Activated T-helper 2 cell treated with anti-CD3 and anti-CD28 coated beads, Interferon-gamma antibody, Interleukin-2, Interleukin-4, amounts not matched to agents 10 μg/mL and 5 μg/mL and 100 μg/mL, durations not matched to agents 14 hours and 24 hours and 36 hours (primary cell): ENCODE results near the gene ZBTB1. TPM values are rescaled to one million over a fixed set of nuclear protein-coding genes. Genes with fewer than 3 reads are reported as not detected.

Source experiments
- DNase-seq: peaks from one replicate; pipeline ENCODE4 v3.0.0; 2021; ENCODE audit warnings: low spot score
- H3K27ac Mint-ChIP-seq: one replicate; pipeline ENCODE4 v1.8.0; 2021; ENCODE audit warnings: mixed read lengths
- H3K27me3 Mint-ChIP-seq: one replicate; pipeline ENCODE4 v1.8.0; 2021; ENCODE audit warnings: low read depth, mixed read lengths
- H3K36me3 Mint-ChIP-seq: one replicate; pipeline ENCODE4 v1.8.0; 2021; ENCODE audit warnings: low read depth, mixed read lengths
- H3K4me1 Mint-ChIP-seq: one replicate; pipeline ENCODE4 v1.8.0; 2021; ENCODE audit warnings: low read depth, mixed read lengths
- H3K4me3 Mint-ChIP-seq: one replicate; pipeline ENCODE4 v1.8.0; 2021; ENCODE audit warnings: low read depth, mild to moderate bottlenecking, moderate library complexity, mixed read lengths
- H3K9me3 Mint-ChIP-seq: one replicate; pipeline ENCODE4 v1.8.0; 2021; ENCODE audit warnings: mixed read lengths
- intact Hi-C: fragments of 100-400 bp; cut with micrococcal nuclease; formaldehyde crosslinking; loops from one replicate; pipeline ENCODE4 v1.15.1; 2023
- total RNA-seq: library from RNA; stranded (reverse); gene quantifications from 2 replicates; pipeline ENCODE4 v1.2.3, GENCODE V29; 2022

ZBTB1 gene
- total RNA-seq, 1 donor from 2014 or later: 51.1 TPM

DNA sequence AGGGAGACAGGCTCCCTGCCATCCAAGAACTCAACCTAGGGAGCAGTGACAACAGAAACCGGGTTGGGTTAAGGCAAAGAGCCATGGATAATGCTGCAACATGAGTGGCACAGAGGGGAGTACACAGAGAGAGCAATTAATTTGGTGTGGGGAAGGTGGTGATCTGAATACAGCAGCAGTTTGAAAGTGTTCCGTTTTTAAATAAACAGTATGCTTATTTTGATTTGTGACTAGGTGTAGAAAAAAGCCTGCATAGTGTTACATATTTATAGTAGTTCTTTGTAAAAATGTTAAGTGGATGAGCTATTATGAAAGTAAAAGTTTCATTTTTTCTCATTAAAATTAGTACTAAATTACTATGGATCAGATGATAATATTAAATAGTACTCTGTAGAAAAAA, 30.5 kb upstream of the ZBTB1 start:
- no peaks in the 10 kb centered on the region for H3K9me3 Mint-ChIP-seq
- H3K4me3 Mint-ChIP-seq: no peak overlapping the region
- peaks cover 4% of the 10 kb centered on the region for H3K36me3 Mint-ChIP-seq
- H3K27me3 Mint-ChIP-seq: no peaks in the 10 kb centered on the region
- no peak for DNase-seq
- H3K4me1 Mint-ChIP-seq: peaks cover 13% of the 10 kb centered on the region
- H3K27ac Mint-ChIP-seq: no peak overlapping the region
- intact Hi-C loops: no loop called here

GRCh38 chr14:64474698-64475097, 29.9 kb upstream of the ZBTB1 start:
- H3K4me1 Mint-ChIP-seq: peaks cover 13% of the 10 kb centered on the region
- no peak for DNase-seq
- intact Hi-C loops: no loop called here
- H3K36me3 Mint-ChIP-seq: peaks cover 4% of the 10 kb centered on the region
- no peaks in the 10 kb centered on the region for H3K27me3 Mint-ChIP-seq
- no peak overlapping the region for H3K27ac Mint-ChIP-seq
- H3K9me3 Mint-ChIP-seq: no peaks in the 10 kb centered on the region
- no peak overlapping the region for H3K4me3 Mint-ChIP-seq

GRCh38 chr14:64475585-64476273, 28.8 kb upstream of the ZBTB1 start:
- H3K9me3 Mint-ChIP-seq: no peaks in the 10 kb centered on the region
- peaks cover 4% of the 10 kb centered on the region for H3K36me3 Mint-ChIP-seq
- DNase-seq: no peak
- H3K27me3 Mint-ChIP-seq: no peaks in the 10 kb centered on the region
- no peak overlapping the region for H3K4me3 Mint-ChIP-seq
- H3K4me1 Mint-ChIP-seq: peaks cover 13% of the 10 kb centered on the region
- intact Hi-C loops: no loop called here
- H3K27ac Mint-ChIP-seq: no peak overlapping the region

- Mint-ChIP-seq H3K36me3 (peaks cover 5% of the 10 kb centered on the region), H3K4me3 (no peak overlapping the region), H3K9me3 (no peaks in the 10 kb centered on the region), H3K27ac (no peak overlapping the region), H3K27me3 (no peaks in the 10 kb centered on the region), H3K4me1 (peaks cover 13% of the 10 kb centered on the region)
- no peak for DNase-seq
- intact Hi-C loops: no loop called here
These were observed 28.1 kb upstream of the ZBTB1 start for GRCh38 chr14:64476438-64476837.

DNA sequence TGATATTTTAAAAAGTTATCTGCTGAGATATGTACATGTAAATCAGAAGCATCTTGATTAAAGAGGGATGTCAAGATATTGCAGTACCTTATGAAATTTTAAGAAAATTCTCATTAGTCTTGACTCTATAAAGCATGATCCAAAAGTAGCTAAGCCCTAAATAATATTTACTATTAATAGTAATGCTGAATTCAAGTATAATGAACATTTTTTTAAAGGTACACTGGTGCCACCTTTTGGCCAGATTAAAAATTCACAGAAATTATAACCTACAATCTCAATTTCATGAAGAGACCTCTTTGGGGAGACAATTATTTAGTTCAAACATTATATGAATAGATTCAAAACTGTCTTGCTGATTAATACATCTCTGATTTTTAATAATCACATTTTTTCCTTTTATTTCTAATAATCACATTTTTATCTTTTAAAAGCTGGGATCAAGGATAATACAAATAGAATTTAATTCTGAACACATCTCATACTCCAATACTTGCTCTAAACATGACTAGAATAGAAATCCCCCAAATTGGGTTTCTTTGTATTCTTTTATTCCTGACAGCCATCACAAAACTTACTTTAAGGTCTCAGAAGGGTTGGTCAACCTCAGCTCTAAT, 25.8 kb upstream of the ZBTB1 start:
- H3K9me3 Mint-ChIP-seq: no peaks in the 10 kb centered on the region
- intact Hi-C loops: loop anchor here (1.0 kb wide), 1 partner anchor 134 kb away; no protein-coding TSS in a partner anchor
- H3K27ac Mint-ChIP-seq: no peak overlapping the region
- H3K4me1 Mint-ChIP-seq: peaks cover 14% of the 10 kb centered on the region
- no peak for DNase-seq
- no peaks in the 10 kb centered on the region for H3K27me3 Mint-ChIP-seq
- no peak overlapping the region for H3K4me3 Mint-ChIP-seq
- H3K36me3 Mint-ChIP-seq: peaks cover 11% of the 10 kb centered on the region

DNA sequence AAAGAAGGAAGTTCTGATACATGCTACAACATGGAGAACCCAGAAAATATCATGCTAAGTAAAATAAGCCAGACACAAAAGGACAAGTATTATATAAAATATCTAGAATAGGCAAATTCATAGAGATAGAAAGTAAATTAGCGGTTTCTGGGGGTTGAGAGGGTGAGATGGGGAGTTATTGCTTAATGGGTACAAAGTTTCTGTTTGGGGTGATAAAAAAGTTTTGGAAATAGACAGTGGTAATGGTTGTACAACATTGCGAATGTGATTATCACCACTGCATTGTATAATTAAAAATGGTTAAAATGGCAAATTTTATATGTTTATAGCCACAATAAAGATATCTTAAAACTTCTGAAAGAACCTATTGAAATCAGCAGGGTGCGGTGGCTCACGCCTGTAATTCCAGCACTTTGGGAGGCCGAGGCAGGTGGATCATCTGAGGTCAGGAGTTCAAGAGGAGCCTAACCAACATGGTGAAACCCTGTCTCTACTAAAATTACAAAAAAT, 15.9 kb upstream of the ZBTB1 start:
- Mint-ChIP-seq H3K36me3 (peaks cover 70% of the 10 kb centered on the region), H3K27me3 (no peaks in the 10 kb centered on the region), H3K4me1 (peaks cover 23% of the 10 kb centered on the region), H3K27ac (no peak overlapping the region), H3K4me3 (no peak overlapping the region), H3K9me3 (no peaks in the 10 kb centered on the region)
- intact Hi-C loops: no loop called here
- no peak for DNase-seq

- Mint-ChIP-seq H3K4me3 (no peak overlapping the region), H3K36me3 (peaks cover 70% of the 10 kb centered on the region), H3K27ac (no peak overlapping the region), H3K9me3 (no peaks in the 10 kb centered on the region), H3K4me1 (peaks cover 29% of the 10 kb centered on the region), H3K27me3 (no peaks in the 10 kb centered on the region)
- intact Hi-C loops: no loop called here
- DNase-seq: no peak
These were observed 12.9 kb upstream of the ZBTB1 start for GRCh38 chr14:64491637-64492036.

DNA sequence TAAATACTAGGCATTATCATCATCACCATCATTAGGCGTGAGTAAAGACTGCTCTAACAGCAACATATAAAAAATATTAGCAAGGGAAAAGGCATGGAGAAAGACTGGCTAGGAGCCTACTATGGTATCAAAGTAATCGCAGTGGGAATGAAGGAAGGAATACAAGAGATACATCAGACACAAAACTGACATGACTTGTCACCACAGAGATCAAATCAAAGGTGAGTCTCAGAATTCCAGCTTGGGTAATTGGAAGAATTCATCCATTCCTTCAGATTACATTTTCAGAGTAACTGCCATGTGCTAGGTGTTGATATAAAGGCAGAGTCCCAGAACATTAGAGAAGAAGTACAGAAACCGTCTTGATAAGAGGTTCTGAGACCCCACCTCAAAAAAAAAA, 11.1 kb upstream of the ZBTB1 start:
- H3K36me3 Mint-ChIP-seq: peaks cover 63% of the 10 kb centered on the region
- H3K27ac Mint-ChIP-seq: peak overlapping the region; percentile 2
- intact Hi-C loops: no loop called here
- no peak overlapping the region for H3K4me3 Mint-ChIP-seq
- DNase-seq: no peak
- no peaks in the 10 kb centered on the region for H3K9me3 Mint-ChIP-seq
- H3K27me3 Mint-ChIP-seq: no peaks in the 10 kb centered on the region
- H3K4me1 Mint-ChIP-seq: peaks cover 36% of the 10 kb centered on the region

GRCh38 chr14:64495252-64495651, 9.3 kb upstream of the ZBTB1 start:
- peaks cover 74% of the 10 kb centered on the region for H3K36me3 Mint-ChIP-seq
- intact Hi-C loops: no loop called here
- no peak overlapping the region for H3K4me3 Mint-ChIP-seq
- H3K4me1 Mint-ChIP-seq: peaks cover 49% of the 10 kb centered on the region
- no peaks in the 10 kb centered on the region for H3K27me3 Mint-ChIP-seq
- no peaks in the 10 kb centered on the region for H3K9me3 Mint-ChIP-seq
- DNase-seq: no peak
- no peak overlapping the region for H3K27ac Mint-ChIP-seq

DNA sequence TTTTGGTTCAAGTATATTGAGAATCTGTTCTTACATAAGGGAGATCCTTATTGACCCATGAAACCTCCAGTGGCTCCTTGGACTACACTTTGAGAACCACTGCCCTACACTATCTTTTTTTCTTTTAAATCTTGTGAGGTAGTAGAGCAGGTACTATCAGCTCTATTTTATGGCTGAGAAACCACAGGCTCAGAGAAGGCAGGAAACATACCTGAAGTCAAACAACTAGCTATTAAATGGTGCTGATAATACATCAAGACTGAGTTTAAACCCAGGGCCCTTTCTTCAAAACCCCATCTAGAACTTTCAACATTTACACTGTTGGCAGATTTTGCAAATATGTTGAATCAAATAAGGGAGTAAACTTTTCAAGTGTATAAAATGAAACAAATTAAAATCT, 7.8 kb upstream of the ZBTB1 start:
- Mint-ChIP-seq H3K27ac (no peak overlapping the region), H3K4me1 (peaks cover 52% of the 10 kb centered on the region)

DNA sequence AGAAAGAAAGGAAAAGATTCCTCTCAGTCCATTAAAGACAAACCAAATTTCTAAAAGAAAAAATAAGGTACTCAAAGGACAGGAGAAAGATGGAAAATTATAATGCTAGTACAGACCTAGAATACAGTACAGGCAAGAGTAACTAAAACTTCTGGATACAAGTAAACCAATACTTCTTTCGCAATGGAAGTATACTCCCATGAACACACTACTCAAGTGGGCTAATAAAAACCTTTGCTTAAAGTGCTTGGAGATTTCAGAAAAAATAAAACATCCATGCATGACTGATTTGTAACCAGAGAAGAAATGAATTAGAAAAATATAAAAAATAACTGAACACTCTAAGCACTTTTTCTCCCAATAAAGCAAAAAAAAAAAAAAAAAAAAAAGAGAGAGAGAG, 4.5 kb upstream of the ZBTB1 start:
- Mint-ChIP-seq H3K9me3 (no peaks in the 10 kb centered on the region), H3K27me3 (no peaks in the 10 kb centered on the region), H3K4me1 (peaks cover 43% of the 10 kb centered on the region), H3K27ac (peak overlapping the region; percentile 47), H3K4me3 (peak overlapping the region; percentile 56), H3K36me3 (peaks cover 52% of the 10 kb centered on the region)
- DNase-seq: no peak
- intact Hi-C loops: loop anchor here (5.0 to 10.0 kb wide), 4 partner anchors 135 to 1025 kb away; partner anchors contain the start of genes SYNE2 and WDR89

More for the DNA sequence above, 7.8 kb upstream of the ZBTB1 start:
- Mint-ChIP-seq H3K27me3 (no peaks in the 10 kb centered on the region), H3K9me3 (no peaks in the 10 kb centered on the region), H3K36me3 (peaks cover 62% of the 10 kb centered on the region), H3K4me3 (no peak overlapping the region)
- intact Hi-C loops: no loop called here
- DNase-seq: no peak

- peaks cover 58% of the 10 kb centered on the region for H3K36me3 Mint-ChIP-seq
- H3K4me1 Mint-ChIP-seq: peaks cover 47% of the 10 kb centered on the region
- H3K9me3 Mint-ChIP-seq: no peaks in the 10 kb centered on the region
- intact Hi-C loops: loop anchor here (5.0 to 10.0 kb wide), 4 partner anchors 133 to 1027 kb away; partner anchors contain the start of genes SYNE2 and WDR89
- no peak for DNase-seq
- no peaks in the 10 kb centered on the region for H3K27me3 Mint-ChIP-seq
- H3K27ac Mint-ChIP-seq: peak overlapping the region; percentile 97
- H3K4me3 Mint-ChIP-seq: peak overlapping the region; percentile 95
These were observed 3.0 kb upstream of the ZBTB1 start for GRCh38 chr14:64501411-64502171.
